NCI-H345 treated with DMSO at 0.1 percent for 48 hours (cell line): ENCODE results near the gene DSC2.
"Not testable (repeated sequence)": the region's sequence is repeated elsewhere in the genome, so short reads cannot be mapped to it uniquely, and the experiment has no call there.

Experiments used
- DNase-seq: peaks from one replicate; lab custom pipeline; 2025; ENCODE audit not compliant: unreplicated experiment; lab: John Stamatoyannopoulos, UW

DSC2 gene

GRCh38 chr18:31045599-31045998 is 56.6 kb downstream of the DSC2 start:
- no peak for DNase-seq

DNA sequence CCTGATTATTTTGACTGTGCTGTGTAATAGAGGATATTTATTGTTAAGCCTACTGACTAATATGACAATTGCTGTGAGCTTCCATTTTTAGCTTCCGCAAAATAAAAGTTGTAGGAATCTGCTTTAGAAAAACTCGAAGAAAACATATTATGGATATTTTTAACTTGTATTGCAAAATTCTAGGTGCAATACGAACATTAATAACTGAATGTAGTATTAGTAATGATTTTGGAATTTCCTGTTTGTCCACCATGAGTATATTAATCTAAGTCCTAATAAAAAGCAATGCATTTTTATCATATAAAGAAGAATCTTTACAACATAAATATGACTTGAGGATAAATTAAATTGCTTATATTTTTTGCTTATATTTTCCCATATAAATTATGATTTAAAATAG is 57.3 kb downstream of the DSC2 start:
- no peak for DNase-seq

DNA sequence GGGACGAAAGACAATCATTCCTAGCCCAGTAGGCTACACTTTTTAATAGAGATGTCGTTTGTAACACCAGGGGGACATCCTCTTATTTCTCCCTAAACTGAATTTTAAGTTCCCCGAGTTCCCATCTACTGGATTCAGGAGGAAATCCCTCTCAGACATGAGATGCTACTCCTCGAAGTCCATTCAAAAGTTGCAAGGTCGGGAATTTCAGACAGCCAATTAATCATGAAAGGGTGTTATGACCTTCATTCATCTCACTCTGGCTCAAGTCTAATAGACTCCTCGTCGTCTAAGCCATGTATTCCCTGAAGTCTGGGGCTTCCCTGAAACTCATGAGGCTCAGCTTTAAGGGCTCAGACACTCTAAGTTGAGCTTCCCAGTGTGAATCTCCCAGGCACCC is 58.5 kb downstream of the DSC2 start:
- no peak for DNase-seq

- DNase-seq = peak; percentile 21
Observed at GRCh38 chr18:31042406-31043181, 59.6 kb downstream of the DSC2 start, which contains the start of gene DSC3. TSS of gene DSC3 (minus strand) at chr18:31042742. CDS start at chr18:31042660, 82 bp downstream.

DNA sequence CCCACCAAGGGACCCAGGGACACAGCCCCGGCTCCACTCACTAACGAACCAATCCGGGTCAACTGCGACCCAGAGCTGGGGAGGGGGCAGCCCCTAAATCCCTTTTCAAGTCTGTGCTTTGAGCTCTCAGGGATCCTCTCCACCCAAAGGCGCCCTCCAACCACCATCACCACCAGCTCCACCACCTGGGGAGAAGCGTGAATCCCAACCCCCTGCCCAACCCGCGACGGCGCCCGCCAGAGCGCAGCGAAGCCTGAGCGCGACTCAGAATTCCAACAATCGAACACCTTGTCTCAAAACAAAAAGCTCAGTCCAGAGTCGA is 60.2 kb downstream of the DSC2 start:
- no peak for DNase-seq

GRCh38 chr18:31041271-31042083 is 60.7 kb downstream of the DSC2 start:
- no peak for DNase-seq

DNA sequence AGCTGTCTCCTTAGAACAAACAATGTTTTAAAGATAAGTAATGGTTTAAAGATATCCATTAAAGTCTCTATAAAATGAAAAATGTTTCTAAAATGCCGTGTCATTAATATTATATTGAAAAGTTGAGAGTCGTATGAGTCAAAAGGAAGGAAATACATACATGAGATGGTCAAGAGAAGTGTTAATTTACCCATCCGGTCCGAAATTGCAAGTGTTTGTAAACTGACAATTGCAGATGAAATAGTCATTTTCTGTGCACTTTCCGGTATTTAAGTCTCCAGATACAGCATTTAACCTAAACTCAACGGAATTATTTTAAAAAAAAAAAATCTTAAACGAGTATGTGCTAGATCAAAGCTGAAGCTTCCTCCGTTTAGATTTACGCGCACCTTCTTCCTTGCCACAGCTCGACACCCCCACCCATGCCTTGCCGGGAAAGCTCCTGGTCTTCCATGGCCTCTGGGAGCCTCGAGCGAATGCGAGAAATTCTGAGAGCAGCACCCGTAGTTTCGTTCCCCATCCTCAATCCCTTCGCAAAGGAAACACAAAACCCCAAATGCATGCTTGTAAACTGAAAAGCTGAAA is 61.4 kb downstream of the DSC2 start:
- no peak for DNase-seq

DNA sequence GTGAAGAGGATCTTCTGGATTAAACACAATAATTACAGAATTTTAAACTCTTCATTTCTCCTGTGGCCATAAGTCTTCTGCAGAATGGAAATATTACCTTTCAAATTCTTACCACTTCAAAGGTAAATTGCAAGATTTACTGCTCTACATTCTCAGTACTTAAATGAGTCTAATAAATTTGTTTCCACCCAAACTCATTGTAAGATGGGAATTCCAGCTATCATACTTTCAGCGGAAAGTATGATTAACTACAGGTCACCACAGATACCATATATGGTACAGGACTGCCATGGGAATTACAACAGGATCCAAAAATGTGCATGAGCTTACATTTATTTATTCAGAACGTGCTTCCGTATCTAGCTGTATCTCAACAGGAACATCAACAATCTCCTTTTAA is 62.8 kb downstream of the DSC2 start:
- DNase-seq = no peak

DNA sequence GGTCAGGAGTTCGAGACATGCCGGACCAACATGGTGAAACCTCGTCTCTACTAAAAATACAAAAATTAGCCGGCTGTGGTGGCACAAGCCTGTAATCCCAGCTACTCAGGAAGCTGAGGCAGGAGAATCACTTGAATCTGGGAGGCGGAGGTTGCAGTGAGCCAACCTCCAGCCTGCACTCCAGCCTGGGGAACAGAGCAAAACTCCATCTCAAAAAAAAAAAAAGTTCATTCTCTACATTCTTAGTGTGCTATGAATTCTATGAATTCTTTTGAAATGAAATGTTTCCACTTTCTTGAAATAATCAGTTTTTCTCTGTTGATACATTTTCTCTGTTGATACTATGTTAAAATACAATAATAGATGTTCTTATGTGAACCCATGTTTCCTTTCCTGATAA is 64.5 kb downstream of the DSC2 start:
- not testable (repeated sequence) for DNase-seq

DNA sequence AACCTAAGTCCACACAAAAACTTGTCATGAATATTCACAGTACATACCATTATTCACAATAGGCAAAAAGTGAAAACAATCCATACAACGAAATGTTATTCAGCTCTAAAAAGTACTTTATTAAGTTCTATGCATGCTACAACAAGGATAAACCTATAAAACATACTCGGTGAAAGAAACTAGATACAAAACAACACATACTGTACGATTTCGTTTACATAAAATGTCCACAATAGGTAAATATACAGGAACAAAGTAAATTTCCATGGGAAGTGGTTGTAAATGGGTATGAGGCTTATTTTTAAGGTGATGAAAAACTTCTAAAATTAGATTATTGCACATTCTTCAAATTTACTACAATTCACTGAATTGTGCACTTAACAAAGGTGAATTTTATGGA is 67.7 kb downstream of the DSC2 start:
- DNase-seq = no peak

DNA sequence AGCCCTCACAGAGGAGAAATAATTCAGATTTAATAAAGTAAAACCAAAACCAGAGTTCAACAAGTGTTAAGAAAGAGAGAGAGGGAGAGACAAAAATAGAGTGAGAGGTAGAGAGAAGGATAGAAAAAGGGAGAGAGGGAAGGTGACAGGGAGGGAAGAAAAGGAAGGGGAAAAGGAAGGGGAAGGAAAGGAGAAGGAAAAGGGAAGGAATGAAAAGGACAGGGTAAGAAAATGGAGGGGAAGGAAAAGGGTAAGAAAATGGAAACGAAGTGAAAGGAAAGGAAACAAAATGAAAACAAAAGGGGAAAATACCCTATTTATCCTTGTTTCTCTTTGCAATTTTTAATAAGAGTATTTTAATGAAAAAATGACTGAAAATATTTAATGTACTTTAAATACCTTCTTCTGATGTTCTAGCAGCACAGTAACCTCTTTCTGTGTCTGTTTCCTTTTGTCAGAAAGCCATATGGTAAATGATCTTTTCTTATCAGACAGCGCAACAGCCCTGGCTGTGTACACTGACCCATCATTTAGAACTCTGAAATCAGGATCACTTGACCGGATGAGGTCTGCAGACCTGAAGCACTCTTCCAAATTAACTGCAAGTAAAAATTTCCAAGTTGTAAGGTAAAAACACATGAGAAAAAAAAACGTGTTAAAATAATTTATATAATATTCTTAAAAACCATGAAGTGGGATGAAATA is 71.5 kb downstream of the DSC2 start:
- no peak for DNase-seq

- no peak for DNase-seq
Observed at GRCh38 chr18:31015715-31016434, 86.3 kb downstream of the DSC2 start.

GRCh38 chr18:31011455-31011854 is 90.8 kb downstream of the DSC2 start:
- not testable (repeated sequence) for DNase-seq

- no peak for DNase-seq
Observed at GRCh38 chr18:31010601-31011000, 91.6 kb downstream of the DSC2 start.
